OCI-LY1 (cell line): ENCODE results near the gene HOXA9.

Source experiments
- H2AFZ ChIP-seq: fragments of 200-600 bp; sonication (generic), shearing (Covaris generic); 2 replicates; pipeline ENCODE4 v1.6.0; 2014; ENCODE audit warnings: antibody characterized with exemption, mild to moderate bottlenecking, low read length
- H3F3A ChIP-seq: fragments of 200-600 bp; sonication (generic), shearing (Covaris generic); 2 replicates; pipeline ENCODE4 v1.6.0; 2014; ENCODE audit warnings: mild to moderate bottlenecking, antibody characterized with exemption, low read length, moderate library complexity; ENCODE audit not compliant: insufficient read depth
- H3K27ac ChIP-seq: fragments of 200-600 bp; sonication (generic); 2 replicates; pipeline ENCODE4 v1.5.1; 2014; ENCODE audit warnings: low read length, mixed run types, mild to moderate bottlenecking, low read depth; ENCODE audit not compliant: poor library complexity, severe bottlenecking
- H3K27me3 ChIP-seq: fragments of 200-600 bp; sonication (generic); 2 replicates; pipeline ENCODE4 v1.6.0; 2014; ENCODE audit warnings: antibody characterized with exemption, mild to moderate bottlenecking, low read length, moderate library complexity; ENCODE audit not compliant: insufficient read depth
- H3K36me3 ChIP-seq: fragments of 200-600 bp; sonication (generic); 2 replicates; pipeline ENCODE4 v1.6.1; 2014; ENCODE audit warnings: mild to moderate bottlenecking, antibody characterized with exemption, low read length, moderate library complexity, mixed read lengths; ENCODE audit not compliant: insufficient read depth
- H3K4me1 ChIP-seq: fragments of 200-600 bp; sonication (generic); 2 replicates; pipeline ENCODE4 v1.5.1; 2014; ENCODE audit warnings: mild to moderate bottlenecking, low read length, moderate library complexity; ENCODE audit not compliant: insufficient read depth, severe bottlenecking
- H3K4me2 ChIP-seq: fragments of 200-600 bp; sonication (generic), shearing (Covaris generic); 2 replicates; pipeline ENCODE4 v1.6.1; 2014; ENCODE audit warnings: low read length
- H3K4me3 ChIP-seq: fragments of 200-600 bp; sonication (generic); 2 replicates; pipeline ENCODE4 v1.5.1; 2014; ENCODE audit warnings: low read length, low read depth, mild to moderate bottlenecking, mixed read lengths; ENCODE audit not compliant: poor library complexity, severe bottlenecking
- H3K79me2 ChIP-seq: fragments of 200-600 bp; shearing (Covaris generic); 2 replicates; pipeline ENCODE4 v1.6.1; 2016; ENCODE audit warnings: mixed run types, low read length, mixed read lengths; ENCODE audit not compliant: insufficient read depth
- H3K9ac ChIP-seq: fragments of 200-600 bp; sonication (generic), shearing (Covaris generic); 2 replicates; pipeline ENCODE4 v1.6.1; 2014; ENCODE audit warnings: mild to moderate bottlenecking, low read length, mixed read lengths
- H3K9me2 ChIP-seq: fragments of 200-600 bp; sonication (generic), shearing (Covaris generic); 2 replicates; pipeline ENCODE4 v1.6.1; 2014; ENCODE audit warnings: low read depth, mild to moderate bottlenecking, low read length, mixed read lengths
- H3K9me3 ChIP-seq: fragments of 200-600 bp; shearing (Covaris generic); 2 replicates; pipeline ENCODE4 v1.6.1; 2014; ENCODE audit warnings: low read length, mixed read lengths
- H4K20me1 ChIP-seq: fragments of 200-600 bp; sonication (generic), shearing (Covaris generic); 2 replicates; pipeline ENCODE4 v1.6.0; 2016; ENCODE audit warnings: mild to moderate bottlenecking, low read length; ENCODE audit not compliant: insufficient read depth
- EZH2 ChIP-seq: fragments of 200-600 bp; sonication (generic), shearing (Covaris generic); IDR thresholded peaks from 2 replicates; pipeline ENCODE4 v1.8.0; 2017; ENCODE audit warnings: borderline replicate concordance, mixed run types, mild to moderate bottlenecking, antibody characterized with exemption, low read length, moderate library complexity, mixed read lengths
- TF ChIP-seq, protein P1 (sequence below): fragments of 200-600 bp; sonication (generic), shearing (Covaris generic); IDR thresholded peaks from 2 replicates; pipeline ENCODE4 v1.5.1; 2017; ENCODE audit warnings: mild to moderate bottlenecking, antibody characterized with exemption, low read length, moderate library complexity, mixed read lengths

Gene HOXA9

DNA sequence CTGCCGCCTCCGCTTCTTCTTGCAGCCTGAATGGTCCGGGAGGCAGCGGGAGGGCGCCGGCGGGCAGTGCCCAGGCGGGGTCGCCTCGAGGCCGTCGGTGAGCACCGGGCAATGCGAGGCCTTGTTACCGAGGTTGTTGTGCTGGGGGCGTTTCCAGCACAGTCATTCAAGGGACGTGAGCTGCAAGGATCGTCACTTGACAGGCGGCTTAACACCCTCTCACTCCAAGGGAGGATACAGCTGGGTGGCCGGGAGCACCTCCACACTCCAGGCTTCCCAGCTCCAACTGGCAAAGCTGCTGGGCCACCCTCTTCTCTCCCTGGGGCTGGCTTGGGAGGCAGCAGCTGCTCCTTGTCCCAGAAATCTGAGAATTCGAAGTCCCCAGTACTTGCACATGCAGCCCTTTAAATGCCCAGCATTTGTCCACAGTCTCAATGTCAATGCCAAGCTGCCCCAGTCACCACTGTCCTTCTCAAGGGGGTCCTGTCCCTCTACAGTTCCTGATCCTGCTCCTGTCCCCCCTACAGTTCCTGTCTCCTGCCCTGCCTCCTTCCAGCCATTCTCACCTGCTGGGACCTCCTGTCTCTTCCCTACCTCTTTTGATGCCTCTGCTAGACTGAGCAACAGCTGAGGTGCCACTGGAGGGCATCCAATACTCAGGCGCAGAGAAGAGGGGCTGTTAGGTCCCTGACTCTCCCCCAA, 24.1 kb upstream of the HOXA9 start:
- no peak overlapping the region for H2AFZ ChIP-seq
- no peak overlapping the region for H3K9ac ChIP-seq
- H3F3A ChIP-seq: no peaks in the 10 kb centered on the region
- no peaks in the 10 kb centered on the region for H3K36me3 ChIP-seq
- H3K9me3 ChIP-seq: no peaks in the 10 kb centered on the region
- TF ChIP-seq EZH2: no peak
- TF ChIP-seq, protein P1, sequence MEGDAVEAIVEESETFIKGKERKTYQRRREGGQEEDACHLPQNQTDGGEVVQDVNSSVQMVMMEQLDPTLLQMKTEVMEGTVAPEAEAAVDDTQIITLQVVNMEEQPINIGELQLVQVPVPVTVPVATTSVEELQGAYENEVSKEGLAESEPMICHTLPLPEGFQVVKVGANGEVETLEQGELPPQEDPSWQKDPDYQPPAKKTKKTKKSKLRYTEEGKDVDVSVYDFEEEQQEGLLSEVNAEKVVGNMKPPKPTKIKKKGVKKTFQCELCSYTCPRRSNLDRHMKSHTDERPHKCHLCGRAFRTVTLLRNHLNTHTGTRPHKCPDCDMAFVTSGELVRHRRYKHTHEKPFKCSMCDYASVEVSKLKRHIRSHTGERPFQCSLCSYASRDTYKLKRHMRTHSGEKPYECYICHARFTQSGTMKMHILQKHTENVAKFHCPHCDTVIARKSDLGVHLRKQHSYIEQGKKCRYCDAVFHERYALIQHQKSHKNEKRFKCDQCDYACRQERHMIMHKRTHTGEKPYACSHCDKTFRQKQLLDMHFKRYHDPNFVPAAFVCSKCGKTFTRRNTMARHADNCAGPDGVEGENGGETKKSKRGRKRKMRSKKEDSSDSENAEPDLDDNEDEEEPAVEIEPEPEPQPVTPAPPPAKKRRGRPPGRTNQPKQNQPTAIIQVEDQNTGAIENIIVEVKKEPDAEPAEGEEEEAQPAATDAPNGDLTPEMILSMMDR: no peak
- H3K9me2 ChIP-seq: no peaks in the 10 kb centered on the region
- H3K4me1 ChIP-seq: peaks cover 12% of the 10 kb centered on the region
- H3K4me3 ChIP-seq: no peak overlapping the region
- no peak overlapping the region for H3K27ac ChIP-seq
- H3K27me3 ChIP-seq: peaks cover 22% of the 10 kb centered on the region
- no peaks in the 10 kb centered on the region for H4K20me1 ChIP-seq
- no peaks in the 10 kb centered on the region for H3K79me2 ChIP-seq
- no peak overlapping the region for H3K4me2 ChIP-seq

DNA sequence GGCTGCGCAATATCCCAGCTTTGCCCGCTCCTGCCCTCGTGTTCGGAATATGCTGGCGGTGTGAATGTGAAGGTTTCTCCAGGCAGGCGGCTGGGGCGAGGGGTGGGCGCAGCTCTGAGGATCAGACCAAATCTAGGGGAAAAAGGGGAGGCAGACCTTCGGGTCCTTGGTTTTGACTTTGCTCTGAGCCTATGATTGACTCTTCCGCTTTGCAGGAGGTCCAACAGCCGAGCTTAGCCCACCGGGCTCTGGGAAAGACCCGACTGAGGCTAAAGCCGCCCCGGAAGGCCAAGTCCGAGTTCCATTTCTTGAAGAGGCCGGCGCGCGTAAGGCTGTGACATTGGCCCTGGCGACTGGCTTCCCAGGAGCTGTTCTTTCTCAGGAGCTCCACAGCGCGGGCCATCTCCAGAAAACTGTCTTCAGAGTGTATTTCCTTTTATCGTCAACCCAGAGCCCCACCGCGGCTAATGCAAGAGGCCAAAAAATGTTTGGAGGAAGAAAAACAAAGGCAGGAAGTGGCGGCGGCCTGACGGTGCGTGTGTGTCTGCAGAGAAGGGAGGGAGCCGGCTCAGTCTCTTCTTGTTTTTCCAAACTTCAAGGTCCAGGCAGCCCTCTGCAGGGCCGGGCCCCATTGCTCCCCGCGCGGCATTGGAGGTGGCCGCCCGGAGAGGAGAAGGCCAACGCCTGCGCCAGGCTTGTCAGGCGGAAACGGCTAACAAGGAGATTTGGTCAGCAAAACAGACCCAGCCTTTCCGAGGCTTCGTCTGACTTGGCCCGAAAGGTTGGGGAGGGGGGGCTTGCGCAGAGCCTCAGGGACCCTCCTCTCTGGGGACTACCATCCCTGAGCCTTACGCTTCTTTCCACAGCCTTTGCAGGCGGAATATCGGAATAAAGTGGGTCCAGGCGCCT, 23.3 kb upstream of the HOXA9 start:
- Histone ChIP-seq H3F3A (no peaks in the 10 kb centered on the region), H4K20me1 (no peaks in the 10 kb centered on the region), H3K4me2 (no peak overlapping the region), H3K9ac (no peak overlapping the region), H3K27me3 (peaks cover 22% of the 10 kb centered on the region), H3K4me1 (peaks cover 18% of the 10 kb centered on the region), H3K27ac (no peak overlapping the region), H2AFZ (no peak overlapping the region), H3K79me2 (no peaks in the 10 kb centered on the region), H3K9me2 (no peaks in the 10 kb centered on the region), H3K4me3 (no peak overlapping the region), H3K9me3 (no peaks in the 10 kb centered on the region), H3K36me3 (no peaks in the 10 kb centered on the region)
- TF ChIP-seq, protein P1: no peak
- no peak for TF ChIP-seq EZH2

DNA sequence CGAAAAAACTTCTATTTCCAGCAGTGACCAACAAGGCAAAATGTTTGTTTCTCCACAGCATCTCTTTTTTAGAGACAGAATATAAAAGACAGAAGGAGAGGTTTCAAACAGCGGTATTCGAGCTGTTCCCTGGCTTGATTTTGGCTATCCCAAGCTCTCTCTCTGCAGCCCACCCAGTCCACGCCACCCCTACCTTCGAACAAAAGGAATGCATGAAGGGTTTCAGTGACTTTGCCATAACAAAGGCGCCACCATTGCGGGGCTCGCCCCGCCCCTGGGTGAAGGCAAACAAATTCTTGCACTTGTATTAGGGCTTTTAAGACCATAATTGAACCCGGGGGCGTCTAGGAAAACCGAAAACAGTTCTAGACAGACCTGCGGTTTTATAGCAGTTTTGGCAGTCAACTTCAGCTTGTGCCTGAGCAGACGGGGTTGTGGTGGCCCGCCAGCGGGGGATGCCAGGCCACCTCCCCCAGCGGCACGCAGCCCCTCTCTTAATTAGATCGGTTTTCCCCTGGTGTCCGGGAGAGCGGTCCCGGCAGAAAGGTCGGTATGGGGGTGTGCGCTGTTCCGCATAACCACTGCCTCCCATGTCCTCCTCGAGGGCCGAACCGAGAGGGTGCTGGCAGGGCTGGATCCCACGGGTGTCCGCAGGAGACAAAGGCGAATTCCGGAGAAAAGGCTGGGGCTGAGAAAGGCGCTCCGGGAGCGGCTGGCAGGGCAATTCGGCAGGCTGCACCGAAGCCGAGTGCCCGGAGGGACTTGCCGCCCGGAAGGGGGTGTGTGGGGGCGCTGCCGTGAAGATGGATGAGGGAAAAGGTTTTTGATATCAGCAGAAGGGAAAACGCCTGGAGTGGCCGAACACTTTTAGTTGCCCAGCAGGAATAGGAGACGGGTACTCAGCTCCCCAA, 22.4 kb upstream of the HOXA9 start:
- no peak for TF ChIP-seq EZH2
- TF ChIP-seq, protein P1: no peak
- Histone ChIP-seq H3K4me1 (peaks cover 17% of the 10 kb centered on the region), H3K9me2 (no peaks in the 10 kb centered on the region), H3K4me2 (no peak overlapping the region), H3K27ac (no peak overlapping the region), H4K20me1 (no peaks in the 10 kb centered on the region), H3K4me3 (no peak overlapping the region), H3K36me3 (no peaks in the 10 kb centered on the region), H2AFZ (no peak overlapping the region), H3K9me3 (no peaks in the 10 kb centered on the region), H3K9ac (no peak overlapping the region), H3K79me2 (no peaks in the 10 kb centered on the region), H3F3A (no peaks in the 10 kb centered on the region), H3K27me3 (peaks cover 22% of the 10 kb centered on the region)
